Fibroblast of the conjunctiva (primary cell): ENCODE measurements around the gene NRIP3.

ENCODE experiments used
- DNase-seq: peaks from one replicate; pipeline ENCODE4 v3.0.0-alpha.2; 2010; ENCODE audit warnings: low read depth

The NRIP3 gene

DNA sequence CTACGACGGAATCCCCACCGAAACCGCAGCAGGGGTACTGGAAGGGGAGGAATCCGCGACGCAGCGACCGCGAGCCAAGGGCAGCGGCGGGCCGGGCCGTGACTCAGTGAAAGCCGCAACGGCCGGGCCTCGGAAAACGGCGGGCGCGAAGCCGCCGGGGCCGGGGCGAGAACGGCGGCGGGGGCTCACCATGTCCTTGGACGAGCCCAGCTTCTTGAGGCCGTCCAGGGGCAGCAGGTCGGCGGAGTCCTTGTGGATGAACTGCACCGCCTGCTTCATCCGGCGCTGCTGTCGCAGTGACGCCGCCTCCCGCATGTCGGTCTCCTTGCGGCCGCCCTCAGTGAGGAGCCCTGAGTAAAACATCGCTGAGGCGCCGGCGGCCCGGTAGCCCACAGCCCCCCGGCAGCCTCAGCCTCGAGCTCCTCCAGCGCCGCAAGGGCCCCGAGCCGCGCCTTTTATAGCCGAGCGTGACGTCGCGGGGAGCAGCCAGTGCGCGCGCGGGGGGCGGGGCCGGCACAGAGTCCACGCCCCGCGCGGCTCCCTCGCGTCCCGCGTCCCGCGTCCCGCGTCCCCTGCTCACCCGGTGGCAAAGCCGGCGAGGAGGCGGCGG, at the start of gene NRIP3:
Gene NRIP3 (minus strand): TSS at position 429 of the 610 bp plus-strand sequence. CDS start 66 bp downstream, at position 363.
- DNase-seq = no peak

DNA sequence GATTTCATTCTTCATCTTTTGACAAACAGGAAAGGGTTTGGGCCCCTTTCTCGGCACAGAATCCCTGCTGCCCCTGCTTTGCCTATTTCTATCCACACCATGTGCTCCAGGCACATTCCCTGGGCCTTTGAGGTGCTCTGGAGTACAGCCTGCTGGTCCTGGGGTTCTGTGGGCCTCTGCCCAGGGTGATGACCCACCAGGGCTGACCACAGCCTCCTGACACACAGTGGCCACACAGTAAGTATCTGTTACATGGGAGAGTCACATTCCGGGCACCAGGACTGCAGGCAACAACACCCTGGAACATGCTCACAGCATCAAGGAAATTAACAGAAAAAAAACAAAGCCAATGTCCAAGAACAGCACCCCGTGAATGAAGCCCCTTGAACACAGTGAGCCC, 48.5 kb upstream of the NRIP3 start:
- DNase-seq = no peak

DNA sequence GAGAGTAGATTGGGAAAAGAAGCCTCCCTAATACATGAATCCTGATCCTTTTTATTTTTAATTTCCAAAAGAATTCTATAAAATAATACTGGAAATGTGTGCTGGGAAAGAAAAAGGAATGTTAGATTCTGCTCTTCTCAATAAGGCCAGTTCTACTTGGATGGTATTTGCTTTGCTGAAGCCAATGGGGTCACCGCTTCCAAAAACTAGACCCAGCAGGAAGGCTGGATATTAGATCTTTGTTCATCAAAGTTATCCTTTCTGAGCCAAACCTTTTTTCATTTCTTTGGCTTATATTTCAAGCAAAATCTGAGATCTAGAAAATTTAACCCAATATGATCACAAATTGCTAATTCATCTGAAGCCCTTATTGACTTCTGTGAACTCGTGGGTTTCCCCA, 46.2 kb upstream of the NRIP3 start:
- no peak for DNase-seq

DNA sequence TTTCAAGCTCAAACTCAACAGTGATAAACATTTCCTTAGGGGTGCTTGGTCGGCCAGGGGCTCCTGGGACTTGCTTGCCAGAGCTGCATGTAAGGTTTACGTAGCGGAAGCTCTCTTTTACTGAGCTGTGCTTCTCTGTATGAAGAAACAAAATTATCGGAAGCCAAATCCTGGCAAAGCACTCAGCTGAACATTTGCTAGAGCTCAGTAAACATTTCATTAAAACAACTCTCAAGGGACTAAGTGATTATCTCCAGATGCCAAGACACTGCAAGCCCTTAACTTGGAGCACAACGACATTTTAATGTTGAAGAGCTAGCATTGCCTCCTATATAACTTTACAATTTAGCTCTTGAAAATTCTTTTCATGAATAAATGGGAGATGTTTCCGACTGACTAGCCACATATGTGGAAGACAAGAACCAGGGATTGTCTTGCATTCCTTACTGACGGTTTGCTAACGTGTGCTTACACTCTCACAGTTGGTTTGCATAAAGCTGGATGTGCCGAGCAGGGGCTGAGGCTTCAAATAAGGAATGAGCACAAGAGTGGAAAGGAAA, 44.2 kb upstream of the NRIP3 start:
- DNase-seq = peak; percentile 49

DNA sequence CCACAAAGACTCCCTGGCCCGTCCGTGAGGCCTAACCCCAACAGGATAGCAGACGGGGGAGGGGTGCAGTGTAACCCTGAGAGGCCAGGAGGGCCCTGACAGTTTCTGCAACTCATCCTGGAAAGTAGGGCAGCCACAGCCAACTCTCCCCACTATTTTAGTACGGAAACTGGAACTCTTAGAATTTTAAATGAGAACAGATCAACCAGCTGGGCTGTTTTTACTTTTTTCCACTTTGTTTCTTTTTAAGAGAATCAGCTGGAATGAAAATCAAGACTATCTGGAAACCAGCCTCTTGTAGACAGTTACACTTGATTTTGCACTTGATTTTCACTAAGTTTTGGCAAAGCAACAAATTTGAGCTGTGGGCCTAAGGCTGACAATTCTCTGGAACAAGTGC, 42.7 kb upstream of the NRIP3 start:
- no peak for DNase-seq

DNA sequence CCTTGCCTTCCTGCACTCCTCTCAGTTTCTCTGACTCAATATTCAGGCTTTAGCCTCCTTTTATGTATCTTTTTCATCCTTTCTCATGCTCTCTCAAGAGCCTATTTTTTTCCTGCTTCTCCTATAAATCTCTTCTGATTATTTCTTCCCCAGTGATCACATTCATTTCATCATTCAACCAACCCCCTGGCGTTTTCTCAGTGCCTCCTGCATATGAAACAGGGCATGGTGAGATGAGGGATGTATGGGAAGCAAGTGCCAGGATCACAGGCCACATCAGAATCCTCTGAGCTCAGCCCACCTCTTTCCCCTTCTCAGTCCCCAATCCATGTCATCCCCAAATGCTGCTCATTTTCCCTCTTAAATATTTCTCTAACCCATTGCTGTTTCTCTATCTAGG, 38.7 kb upstream of the NRIP3 start:
- DNase-seq = no peak

DNA sequence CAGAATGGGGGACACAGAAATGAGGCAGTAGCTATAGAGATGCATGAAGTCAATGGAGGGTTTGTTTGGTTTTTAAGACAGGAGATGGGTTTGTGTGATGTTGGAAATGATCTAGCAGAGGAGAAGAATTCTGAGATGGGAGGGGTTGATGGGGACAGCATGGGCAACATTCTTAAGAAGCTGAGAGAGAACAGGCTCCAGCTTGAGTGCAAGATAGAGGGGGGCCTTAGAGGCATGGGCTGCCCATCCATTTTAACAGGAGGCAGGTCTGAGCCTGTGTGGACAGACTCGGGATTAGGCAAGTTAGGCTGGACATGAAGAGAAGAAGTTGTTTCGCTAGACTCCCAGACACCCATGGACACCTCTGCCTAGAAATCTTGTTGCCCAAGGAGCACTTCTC, 37.9 kb upstream of the NRIP3 start:
- no peak for DNase-seq

DNA sequence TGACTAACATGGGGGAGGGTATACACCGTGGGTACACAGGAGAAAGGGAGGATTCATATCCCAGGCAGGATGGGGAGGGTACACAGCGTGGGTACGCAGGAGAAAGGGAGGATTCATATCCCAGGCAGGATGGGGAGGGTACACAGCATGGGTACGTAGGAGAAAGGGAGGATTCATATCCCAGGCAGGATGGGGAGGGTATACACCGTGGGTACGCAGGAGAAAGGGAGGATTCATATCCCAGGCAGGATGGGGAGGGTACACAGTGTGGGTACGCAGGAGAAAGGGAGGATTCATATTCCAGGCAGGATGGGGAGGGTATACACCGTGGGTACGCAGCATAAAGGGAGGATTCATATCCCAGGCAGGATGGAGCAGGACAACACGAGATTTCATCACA, 36.6 kb upstream of the NRIP3 start:
- DNase-seq = no peak

DNA sequence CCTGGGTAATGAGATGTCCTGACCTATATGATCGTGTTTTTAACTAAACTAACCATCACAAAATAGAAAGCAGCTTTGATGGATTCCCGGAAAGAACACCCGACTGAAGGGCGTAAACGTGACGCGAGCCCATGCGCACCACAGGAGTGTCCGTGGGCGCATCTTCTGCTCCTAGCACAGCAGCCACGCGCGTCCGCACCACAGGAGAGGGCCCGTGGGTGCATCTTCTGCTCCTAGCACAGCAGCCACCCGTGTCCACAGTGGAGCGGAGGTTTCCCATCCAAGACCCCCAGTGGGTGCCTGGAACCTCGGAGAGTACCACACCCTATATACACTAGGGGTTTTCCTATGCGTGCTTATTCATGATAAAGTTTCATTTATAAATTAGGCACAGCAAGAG, 36.1 kb upstream of the NRIP3 start:
- DNase-seq = no peak

DNA sequence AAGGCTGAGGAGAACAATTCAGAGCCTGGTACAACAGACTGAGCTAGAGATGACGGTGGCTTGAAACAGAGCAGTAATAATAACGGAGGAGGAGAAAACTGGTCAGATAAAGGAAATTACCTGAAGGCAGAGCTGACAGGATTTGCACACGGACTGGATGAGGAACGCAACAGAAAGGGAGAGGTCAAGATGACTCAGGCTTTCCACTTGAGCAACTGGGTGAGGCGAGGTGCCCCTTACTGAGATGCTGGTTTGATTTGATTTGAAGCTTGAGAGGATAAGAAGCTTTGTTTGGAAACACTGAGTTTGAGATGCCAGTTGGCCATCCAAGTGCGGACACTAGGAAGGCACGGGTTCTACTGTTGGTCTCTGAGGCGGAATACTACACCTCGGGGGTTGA, 35.4 kb upstream of the NRIP3 start:
- no peak for DNase-seq

DNA sequence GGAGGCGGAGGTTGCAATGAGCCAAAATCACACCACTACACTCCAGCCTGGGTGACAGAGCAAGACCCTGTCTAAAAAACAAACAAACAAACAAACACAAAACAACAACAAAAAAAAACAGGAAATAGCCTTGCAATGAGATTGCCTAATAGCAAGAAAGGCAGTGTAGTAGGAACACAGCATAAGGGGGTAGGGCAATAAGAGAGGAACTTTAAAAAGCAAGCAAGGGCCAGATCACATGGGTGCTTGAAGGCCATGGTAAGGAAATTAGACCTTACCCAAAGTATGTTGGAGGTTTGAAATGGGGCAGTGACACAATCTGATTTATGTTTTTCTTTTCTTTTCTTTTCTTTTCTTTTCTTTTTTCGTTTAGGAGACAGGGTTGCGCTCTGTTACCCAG, 34.7 kb upstream of the NRIP3 start:
- no peak for DNase-seq

DNA sequence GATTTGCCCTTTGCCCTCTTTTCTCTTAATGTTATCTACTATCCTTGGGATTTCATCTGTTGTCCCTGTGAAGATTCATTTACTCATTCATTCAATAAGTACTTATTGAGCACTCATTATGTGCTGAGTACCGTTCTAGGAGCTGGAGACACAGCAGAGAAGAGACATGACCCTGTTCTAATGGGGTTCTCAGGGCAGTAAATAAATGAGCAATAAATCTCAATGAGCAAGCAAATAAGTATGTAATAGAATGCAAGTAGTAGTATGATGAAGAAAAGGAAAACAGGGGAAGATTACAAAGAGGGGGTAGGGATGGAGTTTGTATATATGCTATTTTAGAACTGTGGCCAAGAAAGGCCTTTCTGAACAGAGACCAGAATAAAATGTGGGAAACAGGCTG, 34.2 kb upstream of the NRIP3 start:
- DNase-seq = no peak

DNA sequence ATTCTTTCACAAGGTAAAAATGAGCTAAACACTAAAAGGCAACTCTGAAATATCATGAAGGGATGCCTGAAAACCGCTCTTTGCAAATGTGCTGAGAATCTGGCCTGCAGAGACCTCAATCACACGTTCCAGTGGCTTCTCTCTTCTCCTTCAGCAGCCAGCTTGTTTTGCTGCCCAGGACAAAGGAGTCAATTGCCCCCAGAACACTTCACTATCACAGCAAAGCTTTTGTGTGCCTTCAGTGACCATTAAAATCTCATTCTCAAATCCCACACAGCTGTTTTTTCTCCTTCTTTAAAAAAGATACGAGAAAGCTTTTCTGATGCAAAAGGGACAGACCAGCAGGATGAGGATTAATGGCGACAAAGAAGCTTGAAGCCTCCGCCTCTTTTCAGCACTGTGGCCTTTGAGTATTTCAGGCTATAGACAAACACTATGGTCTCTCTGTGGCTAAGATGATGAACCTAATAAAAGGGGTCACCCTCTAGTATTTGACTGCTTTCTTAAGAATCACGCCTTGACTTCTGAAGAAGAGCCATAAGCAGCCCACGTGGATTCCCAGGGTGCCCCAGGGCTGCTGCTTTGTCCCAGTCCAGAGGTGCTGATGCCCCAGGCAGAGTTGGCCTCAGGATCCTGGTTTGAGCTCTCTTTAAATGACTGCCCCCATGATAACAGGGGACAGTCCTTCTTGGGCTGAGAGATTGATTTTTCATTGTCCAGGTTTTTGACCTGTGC, 33.4 kb upstream of the NRIP3 start:
- DNase-seq = no peak

DNA sequence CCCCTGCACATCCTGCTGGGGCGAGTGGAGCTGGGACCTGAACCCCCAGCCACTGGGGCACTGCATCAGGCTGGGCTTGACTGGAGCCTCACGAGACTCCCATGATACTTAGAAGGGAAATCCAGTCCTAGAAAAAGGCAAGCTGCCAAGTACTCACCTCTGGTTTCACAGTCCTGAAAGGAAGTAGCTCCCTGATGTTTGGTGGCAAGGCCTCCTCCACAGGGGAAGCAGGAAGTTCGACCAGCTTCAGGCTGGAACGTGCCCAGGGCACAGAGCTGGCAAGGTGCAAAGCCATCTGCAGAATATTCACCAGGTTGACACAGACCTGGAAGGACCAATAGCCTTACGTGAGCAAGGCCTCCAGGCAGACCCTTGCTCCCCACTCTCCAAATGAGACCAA, 26.8 kb upstream of the NRIP3 start:
- no peak for DNase-seq

DNA sequence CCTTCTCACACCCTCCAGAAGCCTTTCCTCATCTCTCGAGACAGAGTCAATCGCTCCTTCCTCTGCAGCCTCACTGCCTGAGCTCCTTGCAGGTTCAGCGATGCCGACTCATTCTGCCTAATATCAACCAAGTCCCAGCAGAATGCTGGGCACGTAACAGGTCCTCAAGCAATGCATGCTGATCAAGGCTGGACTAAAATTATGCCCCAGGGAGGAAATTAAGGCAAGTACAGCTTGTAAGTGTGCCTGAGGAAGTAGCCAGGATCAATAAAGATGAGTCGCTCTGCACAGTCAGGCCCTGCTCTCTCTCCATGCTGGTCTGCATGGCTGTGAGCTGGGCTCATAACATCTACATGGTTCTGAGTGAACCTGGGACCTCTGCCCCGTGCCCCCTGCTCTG, 25.6 kb upstream of the NRIP3 start:
- DNase-seq = no peak

DNA sequence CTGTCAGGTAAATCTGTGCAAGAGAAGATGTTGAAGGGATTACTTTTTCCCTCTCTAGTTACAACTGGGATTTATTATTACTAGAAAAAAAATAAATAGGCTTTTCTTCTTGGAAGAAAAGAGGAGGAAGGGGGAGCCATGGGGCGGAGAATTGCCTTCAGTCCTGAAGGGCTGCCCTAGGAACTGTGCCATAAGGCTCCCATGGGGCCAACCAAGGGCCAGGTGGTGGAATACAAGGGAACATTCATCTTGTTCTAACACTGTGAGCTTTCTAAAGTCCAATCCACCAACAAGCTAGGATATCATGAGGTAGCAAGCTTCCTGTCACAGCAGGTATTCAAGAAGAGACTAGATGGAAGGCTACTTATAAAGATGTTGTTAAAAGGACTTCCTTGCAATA, 24.8 kb upstream of the NRIP3 start:
- DNase-seq = no peak

DNA sequence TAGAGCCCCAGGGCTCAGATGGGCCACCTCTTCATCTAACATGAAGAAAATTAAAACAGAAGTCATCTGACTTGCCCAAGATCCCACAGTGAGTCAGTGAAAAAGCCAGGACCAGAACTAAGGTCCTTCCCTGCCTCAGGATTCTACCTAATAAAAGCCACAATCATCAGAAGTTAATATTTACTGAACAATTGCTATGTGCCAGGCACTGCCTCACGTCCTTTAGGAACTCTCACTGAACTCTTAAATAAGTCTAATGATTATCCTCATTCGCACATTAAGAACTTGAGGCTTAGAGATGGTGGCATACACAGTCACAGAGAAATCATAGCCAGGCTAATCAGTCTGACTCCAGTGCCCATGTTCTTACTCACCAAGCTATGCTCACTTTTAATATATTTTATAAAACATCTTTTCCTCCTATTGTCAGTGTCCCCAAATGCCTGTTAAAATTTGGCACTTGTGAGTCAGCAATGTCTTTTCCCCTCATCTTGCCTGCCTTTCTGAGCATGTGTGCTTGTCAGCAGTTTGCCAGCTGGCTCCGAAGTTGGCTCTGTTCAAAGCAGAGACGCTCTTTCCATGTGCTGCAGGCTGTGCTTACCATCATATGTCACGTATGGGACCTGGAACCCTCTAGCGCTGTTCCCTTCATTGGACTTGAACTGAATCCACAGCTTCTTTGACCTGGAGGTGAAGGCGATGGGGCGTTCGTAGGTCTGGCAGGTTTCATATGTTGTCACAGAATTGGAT, 21.5 kb upstream of the NRIP3 start:
- no peak for DNase-seq

DNA sequence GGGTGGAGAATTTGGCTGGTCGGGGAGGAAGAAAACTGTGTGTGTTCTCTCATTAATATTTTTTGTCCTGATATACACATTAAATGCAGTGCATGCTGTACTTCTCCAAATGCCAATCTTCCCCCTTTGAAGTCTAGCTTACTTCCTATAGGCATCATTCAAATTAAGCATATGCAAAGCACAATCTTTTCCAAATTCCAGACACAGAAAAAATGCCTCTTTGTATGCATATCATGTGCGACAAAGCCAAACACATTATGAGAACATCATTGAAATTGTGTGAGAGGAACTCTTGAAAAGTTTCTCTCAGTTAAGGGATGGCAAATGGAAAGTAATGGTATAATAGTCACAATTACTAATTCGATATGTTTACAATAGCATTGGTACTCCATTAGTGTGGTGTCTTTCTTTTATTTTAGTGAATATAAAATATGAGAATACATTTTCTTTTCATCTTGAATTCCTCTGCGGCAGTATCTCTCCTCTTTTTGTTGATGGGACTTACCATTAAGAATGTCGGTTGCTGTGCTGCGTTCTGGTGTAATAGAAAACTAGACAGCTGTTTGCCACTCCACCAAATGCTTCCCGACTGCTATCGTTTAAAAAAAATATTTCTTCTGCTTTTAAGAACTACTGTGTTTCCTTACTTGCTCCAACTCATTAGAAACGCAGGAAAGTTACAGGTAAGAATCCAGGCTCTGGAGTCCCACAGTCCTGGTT, 19.3 kb upstream of the NRIP3 start:
- DNase-seq = no peak

DNA sequence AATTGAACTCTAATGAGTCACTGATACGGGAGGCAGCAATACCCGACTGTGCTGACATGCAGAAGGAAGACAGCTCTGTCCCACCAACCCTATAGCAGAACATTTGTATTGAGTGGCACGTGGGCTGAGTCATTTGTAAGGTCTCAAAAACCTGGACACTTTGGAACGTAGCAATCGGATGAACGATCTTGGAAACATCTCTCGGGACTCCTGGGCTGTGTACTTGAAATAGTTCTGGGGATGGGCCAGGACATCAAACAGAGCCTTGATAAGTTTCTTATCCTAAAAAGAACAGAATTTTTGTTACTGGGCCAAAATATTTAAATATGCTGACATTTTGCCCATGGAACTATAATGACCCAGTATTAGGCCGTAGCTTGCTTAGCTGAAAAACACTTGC, 17.1 kb upstream of the NRIP3 start:
- no peak for DNase-seq

DNA sequence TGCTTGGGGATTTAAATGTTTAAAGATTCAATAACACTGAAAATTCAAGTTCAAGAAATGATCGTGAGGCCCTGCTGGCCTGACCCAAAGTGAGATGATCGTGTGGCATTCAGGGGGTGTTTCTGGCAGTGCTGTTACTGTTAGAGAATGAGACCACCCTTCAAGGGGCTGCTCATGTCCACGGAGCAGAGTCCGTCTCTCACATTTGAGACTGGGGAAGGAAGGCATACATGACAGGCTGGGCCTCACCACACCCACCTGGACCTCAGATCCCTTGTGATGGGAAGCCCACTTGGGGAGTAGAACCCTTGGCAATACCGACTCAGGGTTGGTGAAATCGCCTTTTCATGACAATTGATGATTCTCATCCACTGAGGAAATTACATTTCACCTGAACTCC, 16.1 kb upstream of the NRIP3 start:
- no peak for DNase-seq

DNA sequence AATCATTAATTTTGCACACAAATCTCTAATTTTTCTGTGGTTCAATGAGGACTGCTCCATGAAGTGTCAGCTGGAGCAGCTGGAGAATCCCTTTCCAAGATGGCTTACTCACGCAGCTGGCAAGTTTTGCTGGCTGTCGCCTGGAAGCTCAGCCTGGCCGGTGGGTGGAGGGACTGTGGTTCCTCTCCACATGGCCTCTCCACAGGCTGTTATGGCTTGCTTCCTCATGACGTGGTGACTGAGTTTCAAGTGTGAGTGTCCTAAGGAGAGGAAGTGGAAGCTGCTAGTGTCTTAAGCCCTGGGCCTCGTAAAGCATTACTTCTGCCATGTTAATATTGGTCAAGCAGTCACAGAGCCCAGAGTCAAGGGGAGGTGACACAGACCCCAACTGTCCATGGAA, 14.0 kb upstream of the NRIP3 start:
- no peak for DNase-seq

DNA sequence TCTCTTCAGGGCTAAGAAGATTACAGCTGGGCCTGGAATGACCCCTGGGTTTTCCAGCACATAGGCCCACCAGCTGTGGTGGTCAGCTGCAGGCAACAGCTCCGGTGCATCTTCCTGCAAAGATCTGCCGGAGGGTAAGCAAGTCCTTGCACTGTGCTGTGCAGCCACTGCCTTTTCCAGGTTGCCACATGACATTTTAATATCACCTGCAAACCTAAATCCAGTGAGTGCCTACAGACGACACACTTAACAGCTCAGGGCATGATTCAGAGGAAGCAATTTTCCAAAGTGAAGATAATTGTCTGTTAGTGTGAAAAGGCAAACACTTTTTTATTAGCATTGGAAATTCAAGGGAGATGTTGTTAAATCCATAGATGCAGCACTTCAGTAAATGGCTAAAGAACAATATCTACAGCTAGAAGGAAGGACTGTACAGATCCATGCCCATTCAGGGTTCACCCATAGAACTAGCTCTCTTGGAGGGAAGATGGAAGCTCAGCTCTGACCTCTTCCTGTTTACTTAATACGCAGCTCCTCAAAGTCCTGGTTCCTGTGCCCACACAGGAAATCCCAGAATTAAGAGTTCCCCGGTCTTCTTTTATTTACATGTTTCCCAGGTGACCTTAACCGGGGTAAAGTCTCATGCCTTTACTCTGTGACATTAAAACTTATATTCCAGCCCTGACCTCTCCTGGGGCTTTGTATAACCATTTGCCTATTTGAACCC, 13.3 kb upstream of the NRIP3 start:
- no peak for DNase-seq
